Muscle of back (tissue), 11 donors: ENCODE data around the gene CIZ1. TPM values are rescaled to one million over a fixed set of nuclear protein-coding genes. Genes with fewer than 3 reads are reported as not detected.
A peak's percentile ranks its signal among the peaks of the same experiment; 100 is the strongest.

Source experiments
- DNase-seq, 3 donors: peaks; one replicate each; pipeline versions ENCODE4 v3.0.0 to v3.0.0-alpha.2; 2013
- polyA plus RNA-seq, 10 donors: library from polyadenylated mRNA; unstranded; fragments of 120-200 nt; gene quantifications; one replicate each; pipeline ENCODE4 v1.2.1, GENCODE V29; 2013; ENCODE audit not compliant: insufficient read length in 10 of 10

Gene CIZ1
- polyA plus RNA-seq, 10 donors = 84.8 to 128 (median 99.1) TPM

GRCh38 chr9:128125580-128126354 is 65.6 kb downstream of the CIZ1 start:
- no peak for DNase-seq

- DNase-seq = peak in 2 of 3 donors; percentile 66 to 78
These were observed 66.3 kb downstream of the CIZ1 start for GRCh38 chr9:128124873-128125579.

- DNase-seq = no peak
These were observed 66.9 kb downstream of the CIZ1 start for GRCh38 chr9:128124451-128124850.

- no peak for DNase-seq
These were observed 67.8 kb downstream of the CIZ1 start for GRCh38 chr9:128123451-128124080.

GRCh38 chr9:128122809-128123175 is 68.6 kb downstream of the CIZ1 start:
- no peak for DNase-seq

GRCh38 chr9:128121924-128122808 is 69.2 kb downstream of the CIZ1 start:
- DNase-seq = no peak

- DNase-seq = no peak
These were observed 69.9 kb downstream of the CIZ1 start for GRCh38 chr9:128121466-128121810.

- no peak for DNase-seq
These were observed 70.5 kb downstream of the CIZ1 start for GRCh38 chr9:128120741-128121465.

- no peak for DNase-seq
These were observed 71.2 kb downstream of the CIZ1 start for GRCh38 chr9:128120061-128120740.

GRCh38 chr9:128118971-128119665 is 72.3 kb downstream of the CIZ1 start:
- no peak for DNase-seq

- no peak for DNase-seq
These were observed 72.9 kb downstream of the CIZ1 start for GRCh38 chr9:128118472-128118857.

- DNase-seq = peak; percentile 89 to 94 (median 92)
These were observed 73.5 kb downstream of the CIZ1 start for GRCh38 chr9:128117613-128118471.

- DNase-seq = no peak
These were observed 75.0 kb downstream of the CIZ1 start for GRCh38 chr9:128116104-128117083.
